Measurements from ENCODE around the gene ARAF. TPM values are rescaled to one million over a fixed set of nuclear protein-coding genes. Genes with fewer than 3 reads are reported as not detected.

The ARAF gene
- total and polyA plus RNA-seq, 2 of the 8 experiments (the other 6 are each of a cell fraction or from before 2014, with no cell fraction given): 39.0 to 45.2 TPM

DNA sequence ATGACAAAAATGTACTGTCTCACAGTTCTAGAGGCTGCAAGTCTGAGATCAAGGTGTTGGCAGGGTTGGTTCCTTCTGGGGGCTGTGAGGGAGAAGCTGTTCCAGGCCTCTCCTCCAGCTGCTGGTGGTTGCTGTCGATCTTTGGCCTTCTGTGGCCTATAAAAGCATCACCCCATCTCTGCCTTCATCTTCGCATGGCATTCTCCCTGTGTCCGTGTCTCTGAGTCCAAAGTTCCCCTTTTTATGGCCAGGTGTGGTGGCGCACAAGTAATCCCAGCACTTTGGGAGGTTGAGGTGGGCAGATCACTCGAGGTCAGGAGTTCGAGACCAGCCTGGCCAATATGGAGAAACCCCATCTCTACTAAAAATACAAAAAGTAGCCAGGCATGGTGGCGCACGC is 31.5 kb upstream of the ARAF start:
- Histone ChIP-seq H3K56ac (replicated peaks; ENCODE audit: insufficient read length, low read depth, low read length) (no peak overlapping the region), H2BK5ac (ENCODE audit: low read depth, low read length) (no peak overlapping the region), H2BK15ac (ENCODE audit: low read length) (no peak overlapping the region), H2BK20ac (ENCODE audit: low read length) (no peak overlapping the region), H2BK12ac (ENCODE audit: low read depth, low read length) (no peak overlapping the region), H3K23ac (ENCODE audit: insufficient read length) (no peak overlapping the region), H3K79me1 (ENCODE audit: low read depth, low read length) (no peaks in the 10 kb centered on the region), H3K4ac (replicated peaks; ENCODE audit: insufficient read length, low read depth, low read length) (no peak overlapping the region), H3K27me3 (replicated peaks in 1 of 4; ENCODE audit: control insufficient read depth in 3 of 4, extremely low read depth in 1 of 4, insufficient read depth in 3 of 4, low read length in 3 of 4) (no peaks in the 10 kb centered on the region), H3K9ac (replicated peaks in 1 of 4; ENCODE audit: extremely low read depth in 1 of 4, low read depth in 3 of 4, low read length in 3 of 4) (no peak overlapping the region), H3K18ac (ENCODE audit: extremely low read depth, low read length) (no peak overlapping the region), H2AFZ (ENCODE audit: low read length) (no peak overlapping the region), H3K4me3 (ENCODE audit: extremely low read depth in 1 of 4, insufficient read depth in 2 of 4, low read depth in 3 of 4, low read length in 4 of 4) (no peak overlapping the region), H3K79me2 (ENCODE audit: control insufficient read depth in 1 of 2, insufficient read depth in 2 of 2, low read length in 2 of 2) (no peaks in the 10 kb centered on the region), H3K23me2 (ENCODE audit: low read depth, low read length) (no peaks in the 10 kb centered on the region), H3K9me3 (ENCODE audit: insufficient read depth in 2 of 2, low read depth in 1 of 2, low read length in 1 of 2) (no peaks in the 10 kb centered on the region), H4K8ac (ENCODE audit: extremely low read depth, insufficient read depth, low read length) (no peak overlapping the region), H3K4me1 (replicated peaks in 1 of 4; ENCODE audit: control insufficient read depth in 3 of 4, insufficient read depth in 4 of 4, low read length in 3 of 4) (no peaks in the 10 kb centered on the region), H2BK120ac (replicated peaks; ENCODE audit: low read depth, low read length) (no peak overlapping the region), H3K4me2 (ENCODE audit: insufficient read depth in 1 of 2, low read depth in 2 of 2, low read length in 2 of 2) (no peak overlapping the region), H4K5ac (ENCODE audit: insufficient read length, low read depth, low read length) (no peak overlapping the region), H4K91ac (replicated peaks; ENCODE audit: insufficient read length, low read length) (no peak overlapping the region), H3K14ac (ENCODE audit: insufficient read length) (no peak overlapping the region), H3K36me3 (ENCODE audit: control insufficient read depth in 2 of 4, insufficient read depth in 4 of 4, low read length in 3 of 4) (no peaks in the 10 kb centered on the region), H2AK5ac (ENCODE audit: low read depth, low read length) (no peak overlapping the region), H4K20me1 (replicated peaks in 1 of 2; ENCODE audit: control insufficient read depth in 1 of 2, insufficient read depth in 2 of 2, low read length in 2 of 2) (no peaks in the 10 kb centered on the region), H3K27ac (ENCODE audit: low read depth, low read length) (no peak overlapping the region)
- ChIA-PET CTCF (ENCODE audit: partially characterized antibody) (no interaction called here), POLR2A (ENCODE audit: partially characterized antibody) (no interaction called here)
- FAIRE-seq (no peak), DNase-seq (ENCODE audit: low read depth in 1 of 2, low spot score in 2 of 2) (no peak)
- WGBS, 2 experiments (ENCODE audit: extremely low coverage in 1 of 2, insufficient coverage in 1 of 2, insufficient read length in 1 of 2, insufficient replicate concordance in 2 of 2, low coverage in 1 of 2, low lambda C conversion rate in 2 of 2, missing lambda C conversion rate in 1 of 2): 89% methylated on average over 7 of the region's 8 CpGs; no CpG with 5 or more reads in 1 of the 2 experiments
- TF ChIP-seq HDAC6 (IDR thresholded peaks at IDR 0.05; ENCODE audit: low read depth, low read length): no peak

All from H1 (cell line).